Esophagus squamous epithelium (tissue), 5 donors: ENCODE results near the gene ADPGK. TPM values are rescaled to one million over a fixed set of nuclear protein-coding genes. Genes with fewer than 3 reads are reported as not detected.

Experiments used
- DNase-seq: peaks from one replicate; lab custom pipeline; 2025; lab: John Stamatoyannopoulos, UW
- H3K27ac ChIP-seq, 4 donors: fragments of 200-600 bp; sonication (generic); one replicate each; pipeline ENCODE4 v1.5.1; 2016 to 2019; ENCODE audit warnings: mild to moderate bottlenecking in 1 of 4
- H3K27me3 ChIP-seq, 4 donors: fragments of 200-600 bp; sonication (generic); 1 replicate in 3 of 4; 2 replicates in 1 of 4; pipeline versions ENCODE4 v1.5.1 to v1.6.0; 2017 to 2021; ENCODE audit warnings: antibody characterized with exemption in 1 of 4
- H3K36me3 ChIP-seq, 3 donors: fragments of 200-600 bp; sonication (generic); one replicate each; pipeline ENCODE4 v1.5.1; 2016 to 2019
- H3K4me1 ChIP-seq, 3 donors: fragments of 200-600 bp; sonication (generic); one replicate each; pipeline ENCODE4 v1.5.1; 2017 to 2019
- H3K4me3 ChIP-seq, 4 donors: fragments of 200-600 bp; sonication (generic); 1 replicate in 3 of 4; 2 replicates in 1 of 4; pipeline ENCODE4 v1.5.1; 2016 to 2019; ENCODE audit warnings: mild to moderate bottlenecking in 2 of 4, moderate library complexity in 1 of 4
- H3K9me3 ChIP-seq, 3 donors: fragments of 200-600 bp; sonication (generic); one replicate each; pipeline ENCODE4 v1.5.1; 2016 to 2019
- CTCF ChIP-seq, 6 experiments: fragments of 450-650 bp in 4 of 6; fragments of 200-600 bp in 2 of 6; sonication (generic) in 2 of 6; IDR thresholded peaks; one replicate each; pipeline ENCODE4 v1.5.1; 2016 to 2019; ENCODE audit warnings: antibody characterized with exemption in 6 of 6, mild to moderate bottlenecking in 4 of 6, moderate library complexity in 4 of 6
- POLR2A ChIP-seq, 4 donors: fragments of 450-650 bp; IDR thresholded peaks; one replicate each; pipeline ENCODE4 v1.6.1; 2017; ENCODE audit warnings: antibody characterized with exemption in 4 of 4, mild to moderate bottlenecking in 4 of 4, moderate library complexity in 3 of 4
- WGBS, 2 donors: methylation state at CpG; one replicate each; pipeline ENCODE4 v1.1.5; 2018; 5-methylcytosine and 5-hydroxymethylcytosine counted together
- intact Hi-C: fragments of 100-400 bp; cut with DNase I; formaldehyde crosslinking; loops from one replicate; pipeline ENCODE4 v1.15.0; 2022
- total RNA-seq, 4 donors: library from RNA; depleted of rRNA; stranded (reverse); fragments of >200 nt; gene quantifications; one replicate each; pipeline ENCODE4 v1.1.0, GENCODE V29; 2016
- donor health status: DM: yes; HTN: yes; CAD: no.

Gene ADPGK
- total RNA-seq, 4 donors from 2014 or later = 25.1 to 55.5 (median 32.8) TPM

- Histone ChIP-seq H3K4me1 (no peaks in the 10 kb centered on the region), H3K36me3 (no peaks in the 10 kb centered on the region), H3K27ac (no peak overlapping the region), H3K4me3 (no peak overlapping the region), H3K27me3 (peaks cover 0 to 4% (median 0%) of the 10 kb centered on the region in 4 donors), H3K9me3 (no peaks in the 10 kb centered on the region)
- 67 to 71% methylated on average over 1 of the region's 1 CpG for WGBS, 2 donors
- intact Hi-C loops = no loop called here
- TF ChIP-seq CTCF (IDR thresholded peaks at IDR 0.05) (no peak), POLR2A (IDR thresholded peaks at IDR 0.05) (no peak)
- no peak for DNase-seq
These were observed 6.8 kb upstream of the ADPGK start for GRCh38 chr15:72790302-72790910.

- Histone ChIP-seq H3K4me3 (no peak overlapping the region), H3K4me1 (peaks cover 5 to 14% (median 9%) of the 10 kb centered on the region in 3 donors), H3K36me3 (no peaks in the 10 kb centered on the region), H3K9me3 (no peaks in the 10 kb centered on the region), H3K27ac (no peak overlapping the region), H3K27me3 (no peaks in the 10 kb centered on the region)
- no peak for DNase-seq
- TF ChIP-seq CTCF (IDR thresholded peaks at IDR 0.05) = no peak
- no peak for TF ChIP-seq POLR2A (IDR thresholded peaks at IDR 0.05)
- 76 to 83% methylated on average over 1 of the region's 1 CpG for WGBS, 2 donors
- intact Hi-C loops = loop anchor here (5.0 kb wide), 1 partner anchor 295 kb away; no protein-coding TSS in a partner anchor
These were observed 4.0 kb upstream of the ADPGK start for GRCh38 chr15:72787526-72787925.

DNA sequence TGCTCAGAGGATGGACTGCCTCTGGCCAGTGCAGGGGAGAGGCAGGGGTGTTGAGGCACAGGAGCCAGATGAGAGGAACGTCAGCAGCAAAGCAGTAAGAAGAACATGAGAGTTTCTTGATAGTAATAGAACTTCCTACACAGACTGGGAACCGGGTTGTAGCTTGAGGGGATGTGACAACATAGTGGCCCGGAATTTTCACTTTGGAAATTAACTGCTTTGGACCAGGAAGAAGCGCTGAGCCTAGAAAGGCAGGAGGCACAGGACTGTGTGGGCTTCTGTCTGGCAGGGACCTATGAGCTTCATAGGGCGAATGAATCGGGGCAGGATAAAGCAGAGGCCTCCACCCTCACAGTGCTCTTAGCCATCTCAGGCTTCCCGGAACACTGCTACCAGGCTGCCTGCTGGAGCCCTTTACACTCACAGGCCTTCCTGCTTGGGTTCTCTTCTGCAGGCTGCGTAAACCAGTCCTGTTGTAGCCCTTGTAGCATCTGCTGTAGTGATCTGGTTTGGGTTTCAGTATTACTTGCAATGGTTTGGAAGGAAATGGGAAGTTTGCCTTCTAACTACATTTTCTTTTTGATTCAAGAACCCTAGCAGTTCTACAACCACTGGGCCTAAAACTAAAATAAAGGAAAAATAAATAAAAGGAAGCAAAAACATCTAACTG is 3.3 kb upstream of the ADPGK start:
- Histone ChIP-seq H3K27ac (no peak overlapping the region), H3K4me1 (peaks cover 9 to 21% (median 16%) of the 10 kb centered on the region in 3 donors), H3K36me3 (no peaks in the 10 kb centered on the region), H3K4me3 (no peak overlapping the region), H3K27me3 (no peaks in the 10 kb centered on the region), H3K9me3 (no peaks in the 10 kb centered on the region)
- intact Hi-C loops = loop anchor here (5.0 kb wide), 1 partner anchor 295 kb away; no protein-coding TSS in a partner anchor
- no peak for DNase-seq
- TF ChIP-seq CTCF (IDR thresholded peaks at IDR 0.05) (no peak), POLR2A (IDR thresholded peaks at IDR 0.05) (no peak)
- WGBS, 2 donors = 73 to 89% methylated on average over 8 of the region's 8 CpGs

- no peaks in the 10 kb centered on the region for H3K36me3 ChIP-seq
- no peak for TF ChIP-seq POLR2A (IDR thresholded peaks at IDR 0.05)
- TF ChIP-seq CTCF (IDR thresholded peaks at IDR 0.05) = no peak
- intact Hi-C loops = loop anchor here (5.0 kb wide), 1 partner anchor 296 kb away; no protein-coding TSS in a partner anchor
- H3K4me1 ChIP-seq = peaks cover 12 to 27% (median 20%) of the 10 kb centered on the region in 3 donors
- DNase-seq = no peak
- no peaks in the 10 kb centered on the region for H3K27me3 ChIP-seq
- no peak overlapping the region for H3K27ac ChIP-seq
- H3K9me3 ChIP-seq = no peaks in the 10 kb centered on the region
- 86 to 87% methylated on average over 3 to 4 of the region's 4 CpGs for whole genome bisulfite sequencing, 2 donors
- H3K4me3 ChIP-seq = no peak overlapping the region
These were observed 2.7 kb upstream of the ADPGK start for GRCh38 chr15:72786242-72786641.

- 76 to 90% methylated on average over 1 to 2 of the region's 2 CpGs for WGBS, 2 donors
- H3K27ac ChIP-seq = peak overlapping the region in 1 of 4 donors; percentile 92
- intact Hi-C loops = loop anchor here (5.0 kb wide), 1 partner anchor 296 kb away; no protein-coding TSS in a partner anchor
These were observed 2.3 kb upstream of the ADPGK start for GRCh38 chr15:72785841-72786240.

More at GRCh38 chr15:72785841-72786240, 2.3 kb upstream of the ADPGK start:
- H3K4me1 ChIP-seq = peaks cover 12 to 29% (median 20%) of the 10 kb centered on the region in 3 donors
- no peaks in the 10 kb centered on the region for H3K27me3 ChIP-seq
- H3K4me3 ChIP-seq = no peak overlapping the region
- no peaks in the 10 kb centered on the region for H3K9me3 ChIP-seq
- TF ChIP-seq CTCF (IDR thresholded peaks at IDR 0.05) (no peak), POLR2A (IDR thresholded peaks at IDR 0.05) (no peak)
- H3K36me3 ChIP-seq = peaks cover 0 to 4% (median 0%) of the 10 kb centered on the region in 3 donors
- DNase-seq = no peak
